ENCODE measurements around the gene TMIGD3.
A peak's percentile ranks its signal among the peaks of the same experiment; 100 is the strongest.
"Not testable (repeated sequence)": the region's sequence is repeated elsewhere in the genome, so short reads cannot be mapped to it uniquely, and the experiment has no call there.

TMIGD3 gene

DNA sequence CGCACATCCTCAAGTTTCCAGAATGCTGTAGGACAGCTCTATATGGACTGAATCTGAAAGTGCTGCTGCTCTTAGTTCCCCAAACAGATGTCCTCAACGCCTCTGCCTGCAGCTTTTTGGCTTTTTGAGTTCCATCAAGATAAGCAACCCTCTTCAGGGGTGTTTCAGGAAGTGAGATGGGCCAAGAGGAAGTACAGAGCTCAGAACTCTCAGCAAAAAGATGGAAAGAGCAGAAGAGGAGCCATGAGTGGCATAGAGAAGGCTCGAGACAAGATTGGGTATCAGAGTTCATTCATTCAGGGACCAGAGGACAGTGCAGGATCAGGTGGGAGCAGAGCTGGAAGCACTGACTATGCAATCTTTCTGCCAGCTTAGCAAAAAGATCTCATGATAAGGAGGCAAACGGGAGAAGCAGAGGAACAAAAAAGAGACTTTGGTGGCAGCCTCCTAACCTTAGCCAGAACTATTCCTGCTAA lies at the start of gene TMIGD3, which contains the start of gene ADORA3:
Gene TMIGD3, minus strand, starts transcription at position 49 of the 476 bp plus-strand sequence. CDS start 279 bp downstream, outside the sequence.
Gene ADORA3, minus strand, starts transcription at position 49 of the 476 bp plus-strand sequence. CDS start 279 bp downstream, outside the sequence.
- peak; percentile 84 for DNase-seq (ENCODE audit: low spot score)

DNA sequence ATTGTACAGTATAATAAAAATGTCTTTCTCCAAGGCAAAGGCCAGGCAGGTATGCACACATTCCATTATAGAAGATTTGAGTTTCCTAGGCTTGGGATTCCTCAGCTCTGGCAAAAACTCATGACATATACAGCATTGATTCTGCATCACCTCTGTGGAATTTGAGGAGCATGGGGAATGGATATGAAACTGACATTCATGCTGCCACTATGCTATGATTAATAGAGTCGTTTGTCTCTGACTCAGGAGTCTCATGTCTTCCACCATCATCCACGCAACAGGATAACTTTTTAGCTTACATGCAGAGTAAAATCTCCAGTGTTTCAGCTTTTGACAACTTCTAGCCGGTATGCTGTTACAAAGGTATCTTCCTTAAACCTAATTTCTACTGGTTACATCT lies 49.8 kb upstream of the TMIGD3 start:
- no peak for DNase-seq (ENCODE audit: low spot score)

DNA sequence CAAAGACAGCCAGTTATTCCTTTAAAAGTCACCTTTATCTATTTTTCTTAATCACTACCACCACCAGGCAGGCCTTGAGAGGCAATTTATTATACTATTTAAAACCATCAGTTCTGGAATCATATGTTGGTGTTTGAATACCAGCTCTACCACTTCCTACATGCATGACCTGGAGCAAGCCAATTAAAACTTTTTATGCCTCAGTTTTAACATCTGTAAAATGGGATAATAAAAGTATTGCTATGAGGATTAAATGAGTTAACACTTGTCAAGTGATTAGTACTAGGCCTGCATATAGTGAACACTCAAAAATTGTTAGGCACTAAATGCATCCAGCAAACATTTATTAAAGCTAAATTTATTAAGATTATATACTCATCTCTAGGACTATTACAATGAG lies 49.2 kb upstream of the TMIGD3 start:
- no peak for DNase-seq (ENCODE audit: low spot score)

- DNase-seq (ENCODE audit: low spot score) = no peak
Measured at GRCh38 chr1:111551623-111552411, 48.4 kb upstream of the TMIGD3 start.

GRCh38 chr1:111547786-111548185 lies 44.4 kb upstream of the TMIGD3 start:
- DNase-seq (ENCODE audit: low spot score) = not testable (repeated sequence)

DNA sequence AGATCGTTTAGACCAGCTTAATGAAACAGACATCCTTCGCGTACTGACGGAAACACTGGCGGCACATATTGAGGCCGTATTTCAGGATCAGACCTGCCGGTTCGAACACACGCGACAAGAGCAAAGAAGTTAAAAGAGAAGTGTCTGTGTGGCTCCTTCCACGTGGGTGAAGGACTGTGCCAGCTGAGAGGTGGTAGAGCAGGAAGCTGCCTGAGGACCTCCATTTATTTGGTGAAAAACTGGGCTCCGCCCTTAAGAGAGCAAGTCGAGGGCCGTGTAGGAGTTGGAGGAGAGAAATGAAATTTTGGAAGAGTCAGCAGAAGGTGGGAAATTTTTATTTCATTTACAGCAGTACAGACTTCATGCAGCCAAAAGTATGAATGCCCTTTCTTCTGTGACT lies 38.8 kb upstream of the TMIGD3 start:
- DNase-seq (ENCODE audit: low spot score) = no peak

DNA sequence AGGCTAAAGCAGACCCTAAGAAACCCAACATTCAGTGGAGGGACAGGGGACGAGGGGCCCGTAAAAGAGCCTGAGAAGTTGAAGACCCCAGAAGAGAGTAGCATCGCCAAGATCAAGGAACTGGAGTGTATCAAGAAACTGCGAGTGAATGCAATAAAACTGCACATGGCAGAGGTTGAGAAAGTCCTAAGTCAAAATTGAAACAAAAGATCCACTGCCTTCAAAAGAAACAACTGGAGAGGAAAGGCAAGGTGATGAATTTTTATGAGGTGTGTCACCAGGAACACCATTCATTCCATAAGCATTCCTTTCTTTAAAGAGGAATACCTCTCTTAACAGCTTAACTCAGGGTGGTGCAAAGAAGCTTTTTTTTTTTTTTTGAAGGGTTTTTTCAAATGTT lies 38.3 kb upstream of the TMIGD3 start:
- no peak for DNase-seq (ENCODE audit: low spot score)

DNA sequence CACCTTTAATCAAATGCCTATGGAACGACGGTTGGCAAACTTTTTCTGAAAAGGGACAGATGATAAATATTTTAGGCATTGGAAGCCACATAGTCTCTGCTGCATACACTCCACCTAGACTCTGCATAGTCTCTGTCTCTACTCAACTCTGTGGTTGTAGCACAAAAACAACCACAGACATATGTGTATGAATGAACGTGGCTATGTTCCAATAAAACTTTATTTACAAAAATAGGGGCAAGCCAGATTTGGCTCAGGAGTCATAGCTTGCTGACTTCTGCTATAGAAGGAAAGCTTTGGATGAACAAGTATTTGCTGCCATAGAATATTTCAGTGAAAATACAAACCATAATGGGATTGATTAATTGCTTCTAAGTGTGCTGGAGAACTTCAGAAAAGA lies 37.5 kb upstream of the TMIGD3 start:
- DNase-seq (ENCODE audit: low spot score) = no peak

DNA sequence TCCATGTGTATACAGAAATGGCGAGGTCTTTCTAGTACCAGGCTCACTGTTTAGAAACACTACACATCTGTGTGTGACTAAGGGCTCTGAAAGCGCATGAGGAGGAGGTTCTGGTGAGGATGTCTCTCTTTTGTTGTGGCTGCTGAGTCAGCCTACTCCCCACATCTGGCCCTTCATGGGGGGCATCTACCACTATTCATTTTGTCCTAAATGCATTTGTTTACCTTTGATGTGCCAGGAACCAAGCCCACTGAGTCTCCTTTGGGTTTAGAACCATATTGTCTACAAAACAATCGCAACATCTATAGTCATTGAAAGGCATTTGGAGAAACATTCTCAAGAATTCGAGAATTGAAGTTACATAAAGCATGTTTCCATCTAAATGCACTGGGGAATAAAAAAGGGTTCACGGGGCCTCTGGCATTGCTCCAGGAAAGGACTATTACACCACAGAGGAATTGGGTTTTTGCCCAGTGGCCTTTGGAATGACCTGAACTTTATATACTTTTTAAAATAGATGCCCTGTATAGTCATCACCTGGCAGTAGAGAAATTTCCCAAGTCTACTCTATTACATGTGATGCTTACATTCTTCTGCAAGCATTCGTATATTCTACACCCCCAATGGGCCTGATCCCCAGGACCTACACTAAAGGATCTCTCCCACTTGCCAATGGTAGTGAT lies 35.1 kb upstream of the TMIGD3 start:
- DNase-seq (ENCODE audit: low spot score) = no peak

GRCh38 chr1:111535256-111536191 lies 32.1 kb upstream of the TMIGD3 start:
- peak; percentile 96 for DNase-seq (ENCODE audit: low spot score)

- no peak for DNase-seq (ENCODE audit: low spot score)
Measured at GRCh38 chr1:111520053-111520452, 16.6 kb upstream of the TMIGD3 start.

- no peak for DNase-seq (ENCODE audit: low spot score)
Measured at GRCh38 chr1:111517469-111518225, 14.2 kb upstream of the TMIGD3 start.

GRCh38 chr1:111516005-111516535 lies 12.6 kb upstream of the TMIGD3 start:
- DNase-seq (ENCODE audit: low spot score) = peak; percentile 87

GRCh38 chr1:111515291-111516004 lies 12.0 kb upstream of the TMIGD3 start:
- DNase-seq (ENCODE audit: low spot score) = no peak

DNA sequence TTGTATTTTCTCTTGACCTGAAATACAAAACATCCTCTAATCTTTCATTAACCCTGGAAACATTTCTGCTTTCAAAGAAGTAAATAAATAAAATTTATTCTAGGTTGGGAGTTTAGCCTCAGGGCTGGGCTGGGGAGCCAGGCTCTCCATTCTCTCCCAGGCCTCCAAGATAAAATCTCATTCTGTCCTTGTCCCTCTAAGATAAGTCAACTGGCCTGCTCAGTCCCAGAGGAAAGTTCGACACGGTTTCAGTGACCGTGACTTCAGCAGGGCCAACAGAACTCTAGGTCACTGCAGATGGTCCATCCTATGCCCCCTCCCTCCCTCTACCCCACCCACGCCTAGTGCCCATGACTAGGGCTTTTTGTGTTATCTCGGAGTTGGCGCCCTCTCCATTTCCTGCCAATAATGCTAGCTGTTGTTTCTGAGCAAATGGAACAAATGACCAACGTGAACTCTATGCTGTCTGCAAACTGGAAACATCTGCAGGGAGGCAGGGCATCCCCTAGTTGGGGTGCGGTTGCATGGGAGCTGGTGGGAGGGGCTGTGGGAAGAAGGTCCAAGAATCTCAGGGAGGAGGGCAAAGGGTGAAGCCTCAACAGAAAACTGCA lies 10.1 kb upstream of the TMIGD3 start:
- DNase-seq (ENCODE audit: low spot score) = peak; percentile 94

GRCh38 chr1:111512931-111513330 lies 9.5 kb upstream of the TMIGD3 start:
- DNase-seq (ENCODE audit: low spot score) = no peak

GRCh38 chr1:111512132-111512889 lies 8.9 kb upstream of the TMIGD3 start:
- no peak for DNase-seq (ENCODE audit: low spot score)

DNA sequence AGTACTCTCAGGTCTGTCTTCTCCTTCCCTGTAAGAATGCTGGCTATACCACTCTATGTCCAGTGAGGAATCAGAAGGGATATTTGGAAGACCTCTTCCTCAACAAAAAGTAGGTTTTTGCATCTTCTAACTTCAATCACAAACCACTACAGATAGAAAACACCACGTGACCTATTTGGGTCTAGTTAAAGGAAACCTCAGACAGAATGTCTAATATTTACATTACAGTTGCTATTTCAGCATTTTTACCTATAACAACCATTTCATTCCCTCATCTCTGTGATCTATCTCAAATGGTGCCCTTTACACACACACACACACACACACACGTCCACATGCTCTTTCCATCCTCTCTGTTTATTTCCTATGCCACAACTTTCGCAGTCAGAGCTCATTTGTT lies 7.9 kb upstream of the TMIGD3 start:
- DNase-seq (ENCODE audit: low spot score) = no peak

DNA sequence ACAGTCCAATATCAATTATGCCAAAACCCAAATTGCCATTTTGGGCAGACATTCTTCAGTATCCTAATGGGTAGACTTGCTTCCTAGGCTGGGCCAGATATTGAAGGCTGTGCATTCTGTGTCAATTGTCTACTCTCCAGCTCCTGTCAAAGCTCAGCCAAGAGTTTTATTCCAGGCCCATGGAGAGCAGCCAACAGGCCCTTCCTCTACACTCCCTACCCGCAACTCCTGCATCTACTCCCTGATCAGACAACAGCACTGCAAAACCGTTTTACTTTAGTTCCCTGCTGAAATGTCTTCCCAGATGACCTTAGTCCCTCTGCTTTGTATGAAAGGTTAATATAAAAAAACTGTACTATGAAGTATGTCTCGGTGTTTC lies 6.6 kb upstream of the TMIGD3 start:
- DNase-seq (ENCODE audit: low spot score) = no peak

Measured in pons (tissue), 1 donor.